GM12891 (cell line): Measurements from ENCODE around the gene EML6.

ENCODE experiments used
- DNase-seq: peaks from one replicate; pipeline ENCODE4 v3.0.0; 2011; ENCODE audit warnings: low spot score; ENCODE audit not compliant: insufficient read length
- FAIRE-seq: peaks from 2 replicates; lab custom pipeline; 2011; peaks lifted over from hg19 to GRCh38; lab: Jason Lieb, UNC
- PAX5 ChIP-seq: IDR thresholded peaks from 2 replicates; pipeline ENCODE4 v1.6.1; 2011; ENCODE audit warnings: low read length, moderate library complexity, mild to moderate bottlenecking; ENCODE audit not compliant: insufficient read depth, severe bottlenecking
- POLR2A ChIP-seq: IDR thresholded peaks from 2 replicates; pipeline ENCODE4 v1.6.1; 2011; ENCODE audit warnings: low read depth, low read length, control low read depth
- POLR2AphosphoS5 ChIP-seq: IDR thresholded peaks from 2 replicates; pipeline ENCODE4 v1.6.1; 2011; ENCODE audit warnings: low read depth, low read length, control low read depth
- POU2F2 ChIP-seq: IDR thresholded peaks from 2 replicates; pipeline ENCODE4 v1.6.1; 2011; ENCODE audit warnings: low read depth, mild to moderate bottlenecking, control low read depth, low read length, moderate library complexity
- SPI1 ChIP-seq: IDR thresholded peaks from 2 replicates; pipeline ENCODE4 v1.6.1; 2011; ENCODE audit warnings: low read depth, low read length, control low read depth
- TAF1 ChIP-seq: IDR thresholded peaks from 2 replicates; pipeline ENCODE4 v1.6.1; 2011; ENCODE audit warnings: low read depth, low read length, control low read depth

The EML6 gene

GRCh38 chr2:54740333-54740732 is 16.9 kb downstream of the EML6 start:
- DNase-seq (no peak), FAIRE-seq (no peak)
- TF ChIP-seq POLR2A (no peak), POLR2AphosphoS5 (no peak), PAX5 (no peak), SPI1 (no peak), TAF1 (no peak), POU2F2 (no peak)

GRCh38 chr2:54741250-54741649 is 17.8 kb downstream of the EML6 start:
- no peak for TF ChIP-seq PAX5
- TF ChIP-seq POLR2A, result no peak
- TF ChIP-seq POU2F2, result no peak
- TF ChIP-seq POLR2AphosphoS5, result no peak
- TF ChIP-seq TAF1, result no peak
- no peak for TF ChIP-seq SPI1
- FAIRE-seq (no peak), DNase-seq (no peak)

GRCh38 chr2:54750040-54750439 is 26.6 kb downstream of the EML6 start:
- FAIRE-seq (no peak), DNase-seq (no peak)

GRCh38 chr2:54752439-54752838 is 29.0 kb downstream of the EML6 start:
- no peak for TF ChIP-seq POLR2AphosphoS5
- DNase-seq, result no peak
- no peak for FAIRE-seq

More at GRCh38 chr2:54750040-54750439, 26.6 kb downstream of the EML6 start:
- no peak for TF ChIP-seq POU2F2
- TF ChIP-seq PAX5, result no peak
- TF ChIP-seq POLR2A, result no peak
- TF ChIP-seq POLR2AphosphoS5, result no peak
- no peak for TF ChIP-seq SPI1
- TF ChIP-seq TAF1, result no peak

GRCh38 chr2:54755641-54756326 is 32.3 kb downstream of the EML6 start:
- TF ChIP-seq SPI1 (no peak), PAX5 (peak; percentile 57)
- no peak for DNase-seq
- FAIRE-seq, result peak; percentile 92

- FAIRE-seq (no peak), DNase-seq (peak; percentile 2)
- TF ChIP-seq SPI1, result peak; percentile 44
- no peak for TF ChIP-seq POLR2A
- TF ChIP-seq POU2F2, result no peak
- TF ChIP-seq PAX5, result no peak
These were observed 34.0 kb downstream of the EML6 start for GRCh38 chr2:54757500-54757899.

- no peak for TF ChIP-seq TAF1
- no peak for TF ChIP-seq POU2F2
- TF ChIP-seq PAX5, result no peak
- no peak for TF ChIP-seq POLR2A
- no peak for DNase-seq
- no peak for FAIRE-seq
These were observed 35.5 kb downstream of the EML6 start for GRCh38 chr2:54758951-54759350.

GRCh38 chr2:54760310-54760709 is 36.8 kb downstream of the EML6 start:
- TF ChIP-seq PAX5, result no peak
- no peak for TF ChIP-seq SPI1
- FAIRE-seq, result no peak
- no peak for DNase-seq

- FAIRE-seq, result peak; percentile 50
- no peak for DNase-seq
- TF ChIP-seq POU2F2 (no peak), POLR2AphosphoS5 (no peak), TAF1 (no peak), SPI1 (no peak), PAX5 (no peak), POLR2A (no peak)
These were observed 40.3 kb downstream of the EML6 start for GRCh38 chr2:54763636-54764291.

GRCh38 chr2:54767921-54768320 is 44.5 kb downstream of the EML6 start:
- TF ChIP-seq SPI1 (peak; percentile 35; the same call in 1 of the 2 replicates), POU2F2 (no peak)
- DNase-seq (no peak), FAIRE-seq (no peak)

GRCh38 chr2:54768772-54769428 is 45.4 kb downstream of the EML6 start:
- no peak for DNase-seq
- TF ChIP-seq TAF1 (no peak), SPI1 (no peak), POU2F2 (no peak), PAX5 (no peak), POLR2AphosphoS5 (no peak), POLR2A (no peak)

More at GRCh38 chr2:54768772-54769428, 45.4 kb downstream of the EML6 start:
- FAIRE-seq, result no peak
